OCI-LY1 (cell line): ENCODE measurements around the gene RSBN1L.

Source experiments
- EZH2 ChIP-seq: fragments of 200-600 bp; sonication (generic), shearing (Covaris generic); IDR thresholded peaks from 2 replicates; pipeline ENCODE4 v1.8.0; 2017; ENCODE audit warnings: borderline replicate concordance, mixed run types, mild to moderate bottlenecking, antibody characterized with exemption, low read length, moderate library complexity, mixed read lengths
- TF ChIP-seq, protein P1 (sequence below): fragments of 200-600 bp; sonication (generic), shearing (Covaris generic); IDR thresholded peaks from 2 replicates; pipeline ENCODE4 v1.5.1; 2017; ENCODE audit warnings: mild to moderate bottlenecking, antibody characterized with exemption, low read length, moderate library complexity, mixed read lengths

DNA sequence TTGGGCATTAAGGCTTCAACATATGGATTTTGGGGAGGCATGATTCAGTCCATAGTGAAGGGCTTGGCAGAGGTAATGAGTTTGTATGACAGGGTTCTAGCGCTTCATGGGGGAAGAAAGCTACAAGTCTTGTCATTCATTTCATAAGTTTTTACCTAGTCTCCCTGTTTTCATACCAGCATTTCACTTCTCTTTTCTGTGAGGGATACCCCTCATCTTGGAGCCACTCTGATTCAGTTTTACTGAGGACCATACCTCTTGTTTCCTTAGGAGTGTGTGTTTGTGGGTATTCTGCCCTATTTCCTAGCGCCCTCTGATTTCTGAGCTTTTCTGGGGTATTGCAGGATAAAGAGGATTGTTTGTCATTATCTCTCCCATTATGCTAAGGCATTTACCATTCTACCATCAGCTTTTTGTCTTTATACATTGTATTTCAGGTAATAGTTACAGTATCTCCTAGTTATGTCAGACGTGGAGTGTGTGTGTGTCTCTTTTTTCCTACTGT is 6.8 kb downstream of the RSBN1L start:
- TF ChIP-seq, protein P1, sequence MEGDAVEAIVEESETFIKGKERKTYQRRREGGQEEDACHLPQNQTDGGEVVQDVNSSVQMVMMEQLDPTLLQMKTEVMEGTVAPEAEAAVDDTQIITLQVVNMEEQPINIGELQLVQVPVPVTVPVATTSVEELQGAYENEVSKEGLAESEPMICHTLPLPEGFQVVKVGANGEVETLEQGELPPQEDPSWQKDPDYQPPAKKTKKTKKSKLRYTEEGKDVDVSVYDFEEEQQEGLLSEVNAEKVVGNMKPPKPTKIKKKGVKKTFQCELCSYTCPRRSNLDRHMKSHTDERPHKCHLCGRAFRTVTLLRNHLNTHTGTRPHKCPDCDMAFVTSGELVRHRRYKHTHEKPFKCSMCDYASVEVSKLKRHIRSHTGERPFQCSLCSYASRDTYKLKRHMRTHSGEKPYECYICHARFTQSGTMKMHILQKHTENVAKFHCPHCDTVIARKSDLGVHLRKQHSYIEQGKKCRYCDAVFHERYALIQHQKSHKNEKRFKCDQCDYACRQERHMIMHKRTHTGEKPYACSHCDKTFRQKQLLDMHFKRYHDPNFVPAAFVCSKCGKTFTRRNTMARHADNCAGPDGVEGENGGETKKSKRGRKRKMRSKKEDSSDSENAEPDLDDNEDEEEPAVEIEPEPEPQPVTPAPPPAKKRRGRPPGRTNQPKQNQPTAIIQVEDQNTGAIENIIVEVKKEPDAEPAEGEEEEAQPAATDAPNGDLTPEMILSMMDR = no peak; the same call in 1 of the 2 replicates
- no peak for TF ChIP-seq EZH2
